Body of pancreas (tissue), 4 donors: Measurements from ENCODE around the gene SLC5A10.

Experiments
- CTCF ChIP-seq, 7 experiments: fragments of 450-650 bp in 4 of 7; fragments of 200-600 bp in 3 of 7; sonication (generic) in 3 of 7; IDR thresholded peaks; one replicate each; pipeline ENCODE4 v1.5.1; 2016 to 2019; ENCODE audit warnings: antibody characterized with exemption in 7 of 7
- POLR2A ChIP-seq, 3 donors: fragments of 450-650 bp; IDR thresholded peaks; one replicate each; pipeline ENCODE4 v1.6.1; 2016; ENCODE audit warnings: antibody characterized with exemption in 3 of 3, mild to moderate bottlenecking in 2 of 3

GRCh38 chr17:19016297-19016696 lies 64.3 kb downstream of the SLC5A10 start:
- TF ChIP-seq CTCF (IDR thresholded peaks at IDR 0.05) (no peak), POLR2A (IDR thresholded peaks at IDR 0.05) (no peak)
